IPS DF 4.7 (cell line): ENCODE measurements around the gene BCL2.

Experiments
- DNase-seq: peaks from one replicate; pipeline ENCODE4 v3.0.0-alpha.2; 2013; ENCODE audit warnings: low spot score; ENCODE audit errors: extremely low read depth

The BCL2 gene

DNA sequence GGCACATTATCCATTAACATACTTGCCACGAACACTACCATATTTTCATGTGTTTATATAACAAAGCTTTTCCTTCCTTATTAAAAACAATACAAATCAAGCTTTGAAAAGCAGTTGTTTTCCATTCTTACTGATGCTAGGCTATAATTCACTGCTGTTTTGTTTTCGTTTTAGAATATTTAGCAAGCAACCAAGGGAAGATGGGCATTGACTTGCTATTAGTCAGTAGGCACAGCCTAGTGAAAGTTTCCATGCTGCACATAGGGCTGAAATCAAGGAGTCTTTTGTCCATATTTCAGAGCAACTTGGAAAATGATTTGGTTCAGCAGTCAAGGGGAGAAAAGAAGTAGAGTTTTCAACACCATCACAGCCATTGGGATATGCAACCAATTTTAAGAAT, 31.3 kb downstream of the BCL2 start:
- no peak for DNase-seq

DNA sequence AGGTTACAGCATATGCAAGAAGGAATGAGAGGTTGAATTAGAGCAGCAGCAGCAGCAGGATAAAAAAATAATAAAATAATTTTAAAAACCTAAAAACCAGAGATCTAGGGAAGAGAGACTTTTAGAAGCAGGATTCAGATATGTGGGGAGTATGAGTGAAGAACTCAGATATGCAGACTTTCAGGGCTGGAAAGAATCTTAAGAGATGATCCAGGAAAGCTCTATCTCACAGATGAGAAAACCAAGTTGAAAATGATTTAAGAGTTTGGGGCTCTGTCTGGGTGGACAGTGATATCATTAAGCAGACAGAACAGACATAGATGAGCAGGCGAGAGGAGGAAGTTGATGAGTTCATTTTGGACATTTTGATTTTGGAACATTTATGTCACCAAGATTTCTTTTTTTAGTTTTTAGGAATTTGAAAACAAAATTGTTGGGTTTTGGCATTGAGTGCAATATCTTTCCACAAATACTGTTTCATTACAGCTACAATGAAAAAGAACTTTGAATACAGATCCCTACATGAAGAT, 31.8 kb downstream of the BCL2 start:
- DNase-seq, result no peak

DNA sequence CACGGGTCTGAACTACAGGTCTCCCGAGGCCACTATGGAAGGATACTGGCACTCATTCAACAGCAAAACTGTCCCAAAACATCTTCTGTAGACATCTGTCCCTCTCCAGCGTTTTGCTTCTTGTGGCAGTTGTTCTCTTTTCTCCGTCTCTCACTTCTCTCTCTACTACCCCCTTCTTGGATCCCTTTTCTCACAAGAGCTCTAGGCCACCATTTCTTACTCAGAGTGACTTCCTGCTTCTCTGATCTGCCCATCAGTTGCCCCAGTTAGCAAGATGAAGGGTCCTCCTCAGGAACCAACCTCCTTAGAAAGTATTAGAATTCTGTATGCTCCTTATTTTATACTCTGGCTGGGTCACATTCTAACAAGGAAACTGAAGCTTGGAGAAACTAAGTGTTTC, 32.6 kb downstream of the BCL2 start:
- no peak for DNase-seq

DNA sequence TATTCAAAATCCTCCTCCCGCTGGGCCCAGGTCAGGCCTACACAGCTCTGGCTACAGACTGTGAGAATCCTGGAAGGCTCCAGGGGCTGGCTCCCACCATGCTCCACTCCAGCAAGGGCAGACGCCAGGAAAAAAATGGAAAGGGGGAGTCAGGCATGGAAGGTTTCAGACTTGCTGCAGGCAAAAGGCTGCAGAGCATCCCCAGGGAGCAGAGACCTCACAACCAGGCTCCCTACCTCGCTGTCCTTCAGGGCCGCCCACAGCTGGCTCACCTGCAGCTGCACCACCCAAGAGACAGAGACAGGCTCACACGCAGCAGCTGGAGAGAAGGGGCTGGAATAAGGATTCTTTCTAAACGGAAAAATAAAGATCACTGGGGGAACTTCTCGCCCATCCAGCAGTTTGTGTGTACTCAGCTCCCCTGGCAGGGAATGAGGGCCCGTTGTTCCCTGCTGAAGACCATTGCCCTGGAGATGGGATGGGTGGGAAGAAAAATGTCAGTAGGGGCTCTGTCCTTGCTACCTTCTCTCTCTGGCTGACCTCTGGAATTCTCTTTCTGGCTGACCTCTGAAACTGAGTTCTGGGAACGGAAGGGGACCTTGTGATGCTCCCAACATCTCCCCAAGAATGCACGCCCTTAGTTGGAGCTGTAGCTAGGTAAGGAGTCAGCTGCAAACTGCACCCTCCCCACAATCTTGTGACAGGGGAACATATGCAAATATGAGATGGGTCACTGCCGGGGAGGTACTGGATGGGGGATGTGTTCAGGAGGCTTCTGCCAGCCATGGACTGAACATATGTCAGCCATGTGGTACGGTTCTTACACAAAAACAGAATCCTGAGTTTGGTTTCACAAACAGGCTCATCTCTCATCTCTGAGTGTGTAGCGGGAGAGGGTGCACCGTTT, 34.5 kb downstream of the BCL2 start:
- no peak for DNase-seq

DNA sequence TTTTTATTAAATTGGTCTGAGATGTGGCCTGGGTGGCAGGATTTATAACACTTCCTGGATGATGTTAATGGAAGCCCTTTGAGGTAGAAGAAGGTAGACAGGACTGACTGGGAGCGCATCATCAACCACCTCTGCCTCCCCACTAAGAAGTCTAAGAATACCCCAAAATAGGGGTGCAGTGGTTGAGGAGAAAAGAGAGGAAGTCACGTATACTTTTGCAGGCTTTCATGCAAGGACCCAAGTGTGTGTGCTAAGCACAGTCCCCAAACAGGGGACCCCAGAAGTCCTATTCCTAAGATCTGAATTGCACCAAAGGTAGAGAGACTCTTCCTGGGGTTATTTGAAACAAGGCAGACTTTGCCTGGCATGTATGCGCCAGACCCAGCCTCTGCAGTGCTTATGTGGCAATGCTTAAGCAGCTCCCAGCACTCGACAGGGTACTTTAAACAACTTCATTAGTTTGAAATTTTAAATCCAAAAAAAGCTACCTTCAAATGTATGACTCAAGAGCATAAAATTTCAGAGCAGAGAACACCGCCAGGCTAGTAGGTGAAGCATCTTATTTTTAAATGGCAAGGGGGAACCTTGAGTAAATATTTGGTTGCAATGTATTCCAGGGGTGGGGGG, 35.3 kb downstream of the BCL2 start:
- DNase-seq, result no peak

DNA sequence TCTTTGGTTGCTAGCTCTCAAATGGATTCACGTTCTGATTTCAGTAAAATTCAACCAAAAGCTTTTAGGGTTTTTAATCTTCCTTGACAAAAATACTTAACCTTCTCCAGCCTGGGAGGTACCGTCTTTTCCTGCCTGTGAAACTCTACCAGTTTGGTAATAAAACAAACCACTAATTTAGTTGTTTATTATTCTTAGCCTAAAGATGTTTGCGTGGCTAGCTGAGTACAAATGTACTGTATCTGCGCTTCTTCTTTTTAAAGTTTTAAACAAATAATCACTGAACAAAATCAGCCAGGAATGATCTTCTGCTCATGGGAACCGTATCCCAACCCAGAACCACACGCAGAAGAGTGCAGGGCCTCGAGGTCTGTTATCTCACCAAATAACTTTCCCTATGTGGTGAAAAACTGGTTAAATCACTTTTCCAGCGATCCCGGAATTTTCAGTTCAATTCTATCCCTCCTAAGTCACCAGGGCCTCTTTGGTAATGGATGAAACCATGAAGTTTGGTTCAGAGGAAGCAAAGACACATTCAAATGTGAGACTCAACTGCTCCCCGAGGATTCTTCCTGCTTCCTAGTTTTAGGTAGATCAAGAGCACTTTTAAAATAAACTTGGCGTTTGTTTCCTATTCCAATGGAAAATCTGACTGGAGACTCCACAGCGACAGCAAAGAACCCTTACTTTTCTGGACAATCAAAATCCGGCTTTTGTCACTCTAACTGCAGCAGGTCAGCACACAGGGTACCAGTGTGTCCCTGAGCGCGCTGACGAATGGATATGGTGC, 36.1 kb downstream of the BCL2 start:
- no peak for DNase-seq

DNA sequence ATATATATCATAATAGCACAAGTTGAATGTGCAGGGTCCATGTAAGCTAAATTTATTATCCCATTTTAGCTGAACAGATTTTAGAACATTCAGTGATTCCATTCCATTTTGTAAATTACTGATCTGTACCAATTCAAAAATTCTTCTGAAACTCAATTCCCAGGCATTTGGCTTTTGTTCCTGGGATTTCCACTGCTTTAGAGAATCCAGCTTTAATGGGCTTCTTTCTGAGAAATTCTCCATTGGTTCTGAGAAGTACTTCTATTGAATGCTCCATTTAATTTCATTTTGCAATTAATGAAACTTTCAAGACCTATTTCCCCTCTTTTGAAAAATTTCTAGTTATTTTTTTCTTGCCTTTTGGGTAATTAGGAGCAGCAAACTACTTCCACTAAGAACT, 36.8 kb downstream of the BCL2 start:
- no peak for DNase-seq

DNA sequence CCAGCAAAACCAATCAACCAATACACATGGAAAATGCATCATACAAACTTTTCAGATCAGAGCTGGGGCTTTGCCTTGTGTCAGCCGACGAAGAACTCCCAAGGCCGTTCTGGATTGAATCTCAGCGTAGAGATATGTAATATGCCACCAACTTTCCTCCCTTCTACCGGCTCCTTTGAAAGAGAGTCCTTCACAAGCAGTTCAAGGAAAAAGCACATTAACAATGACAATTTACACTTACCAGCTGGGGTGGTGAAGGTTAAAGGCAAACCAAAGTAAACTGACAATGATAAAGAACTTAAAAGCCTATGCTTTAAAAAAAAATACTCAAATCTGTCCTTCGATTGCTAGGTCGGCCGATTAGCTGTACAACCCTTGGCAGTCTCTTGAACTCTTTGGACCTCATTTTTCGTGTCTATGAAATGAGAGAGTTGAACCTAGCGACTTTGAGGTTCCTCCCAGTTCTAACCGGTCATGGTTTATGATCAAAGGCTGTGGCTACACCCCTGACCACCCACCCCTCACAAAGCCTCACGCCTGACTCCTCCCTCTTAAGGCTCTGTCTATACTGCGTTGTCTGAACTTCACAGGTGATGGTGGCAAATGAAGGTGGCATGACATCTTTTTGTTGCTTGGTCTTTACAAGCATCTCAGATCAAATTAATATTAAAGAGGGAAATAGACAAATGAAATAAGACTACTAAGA, 46.2 kb downstream of the BCL2 start:
- no peak for DNase-seq

DNA sequence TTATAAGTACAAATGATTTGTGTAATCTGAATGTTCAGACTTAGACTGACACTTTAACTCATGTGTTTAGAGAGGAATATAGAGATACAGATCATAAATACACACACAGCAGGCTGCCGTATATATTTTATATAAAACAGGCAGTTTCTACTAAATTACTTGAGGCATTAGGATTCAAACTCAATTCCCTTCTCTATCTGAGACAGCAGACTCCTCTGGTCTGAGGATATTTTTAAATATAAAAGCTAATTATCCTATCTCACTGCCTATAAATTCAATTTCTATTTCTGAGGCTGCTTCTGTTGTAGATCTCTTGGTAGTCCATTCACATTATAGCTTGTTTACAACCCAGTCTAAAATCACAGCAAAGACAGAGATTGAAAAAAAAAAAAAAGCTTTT, 46.9 kb downstream of the BCL2 start:
- no peak for DNase-seq

DNA sequence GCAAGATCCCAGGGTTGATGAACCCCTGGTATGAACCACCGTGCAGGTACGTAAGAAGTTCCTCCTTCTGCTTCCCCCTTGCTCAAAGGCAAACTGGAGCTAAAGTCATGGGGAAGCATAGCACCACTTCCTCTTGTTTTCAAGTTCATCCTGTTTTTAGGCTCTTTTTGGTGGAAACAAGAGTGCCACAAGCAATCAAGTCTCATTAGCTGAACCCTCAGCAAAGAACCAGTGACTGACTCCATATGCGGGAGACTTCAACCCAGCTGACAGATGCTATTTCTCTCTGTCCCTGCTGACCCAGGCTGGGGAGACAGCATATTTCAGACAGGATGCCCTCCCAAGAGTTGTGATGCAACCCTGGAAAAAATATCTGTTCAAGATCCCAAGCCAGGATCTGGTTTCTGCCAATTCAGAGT, 47.7 kb downstream of the BCL2 start:
- no peak for DNase-seq

DNA sequence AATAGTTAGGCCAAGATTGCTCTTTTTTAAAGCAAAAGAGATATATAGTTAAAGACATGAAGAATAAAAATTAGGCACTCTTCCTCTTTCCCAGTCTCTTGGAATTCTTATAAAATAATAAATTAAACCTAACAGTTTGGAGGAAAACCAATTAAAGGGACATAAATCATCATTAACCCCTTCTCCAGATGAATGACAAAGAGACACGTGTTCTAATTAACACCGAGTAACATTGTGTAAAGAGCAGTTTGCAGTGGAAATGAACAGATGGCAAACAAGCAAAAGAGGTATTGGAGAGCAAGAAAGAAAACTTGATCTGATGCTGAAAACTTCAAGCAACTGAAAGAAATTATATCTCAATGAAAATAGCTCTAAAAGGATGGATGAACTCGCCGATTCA, 48.4 kb downstream of the BCL2 start:
- DNase-seq, result no peak

DNA sequence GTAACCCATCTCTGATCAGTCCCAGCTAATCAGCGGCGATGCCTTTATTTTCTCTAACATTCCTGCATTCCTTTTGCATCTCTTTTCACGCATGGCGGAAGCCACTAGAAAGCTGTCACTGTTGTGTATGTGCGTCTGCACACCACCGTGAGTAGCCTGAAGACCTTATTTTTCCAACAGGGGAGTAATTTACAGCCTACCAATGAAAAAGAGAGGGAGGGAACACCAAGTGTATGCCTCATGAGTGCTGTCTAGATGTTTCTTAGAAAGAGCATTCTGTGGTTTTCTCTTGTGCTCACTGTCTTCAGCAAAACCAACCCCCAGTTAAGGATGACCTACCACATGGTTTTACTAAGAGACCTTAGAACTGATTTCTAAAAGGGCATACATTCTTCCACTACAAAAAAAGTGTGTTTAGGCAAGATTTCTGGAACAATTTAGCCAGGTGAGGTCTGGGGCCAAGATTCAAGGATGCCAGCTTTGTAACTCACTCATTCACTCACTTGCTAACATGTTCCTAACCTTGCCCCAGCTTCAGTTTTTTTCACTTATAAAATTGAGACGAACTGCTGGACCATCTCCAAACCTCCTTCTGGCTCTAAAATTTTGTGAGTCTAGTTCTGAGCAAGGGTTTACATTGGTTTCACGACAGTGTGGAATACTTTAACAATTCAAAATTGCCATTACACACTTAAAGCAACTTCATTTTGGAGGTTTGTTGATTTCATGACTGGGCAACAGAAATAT, 51.4 kb downstream of the BCL2 start:
- no peak for DNase-seq

DNA sequence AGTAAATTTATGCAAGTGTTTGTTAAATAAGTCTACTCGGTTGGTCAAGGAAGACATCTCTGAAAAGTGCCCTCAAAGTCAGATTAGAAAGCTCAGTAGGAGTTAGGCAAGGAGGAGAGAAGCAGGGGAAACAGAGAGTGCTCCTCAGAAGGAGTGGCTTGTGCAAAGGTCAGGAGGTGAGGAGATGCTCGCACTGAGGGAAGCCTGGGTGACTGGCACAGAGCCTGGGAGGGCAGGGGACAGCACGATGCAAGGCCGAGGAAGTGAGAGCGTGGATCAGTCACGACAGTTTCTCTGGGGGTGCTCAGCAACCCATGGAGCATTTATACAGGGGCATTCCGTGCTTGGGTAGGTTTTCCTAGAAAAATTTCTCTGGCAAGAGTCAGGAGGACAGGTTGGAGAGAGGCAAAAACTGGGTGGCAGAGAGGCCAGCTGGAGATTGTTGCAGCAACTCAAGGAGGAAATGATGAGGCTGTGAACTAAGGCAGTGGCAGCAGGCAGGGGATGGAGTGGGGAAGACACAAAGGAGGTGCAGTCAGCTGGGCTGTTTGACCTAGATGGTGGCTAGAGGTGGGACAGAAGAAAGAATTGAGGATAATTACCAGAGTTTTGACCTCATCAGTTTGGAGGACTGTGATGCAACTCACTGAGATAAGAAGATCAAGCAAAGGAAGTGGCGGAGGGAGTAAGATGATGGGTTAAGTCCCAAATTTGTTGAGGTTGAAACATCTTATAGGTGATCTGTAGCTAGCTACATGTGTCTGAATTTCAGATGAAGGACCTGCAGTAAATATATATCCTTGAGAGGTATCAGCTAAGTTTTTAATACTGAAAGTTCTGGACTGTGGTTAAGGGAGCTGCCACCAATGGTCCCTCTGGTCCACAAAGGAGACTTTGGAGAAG, 52.4 kb downstream of the BCL2 start:
- no peak for DNase-seq

DNA sequence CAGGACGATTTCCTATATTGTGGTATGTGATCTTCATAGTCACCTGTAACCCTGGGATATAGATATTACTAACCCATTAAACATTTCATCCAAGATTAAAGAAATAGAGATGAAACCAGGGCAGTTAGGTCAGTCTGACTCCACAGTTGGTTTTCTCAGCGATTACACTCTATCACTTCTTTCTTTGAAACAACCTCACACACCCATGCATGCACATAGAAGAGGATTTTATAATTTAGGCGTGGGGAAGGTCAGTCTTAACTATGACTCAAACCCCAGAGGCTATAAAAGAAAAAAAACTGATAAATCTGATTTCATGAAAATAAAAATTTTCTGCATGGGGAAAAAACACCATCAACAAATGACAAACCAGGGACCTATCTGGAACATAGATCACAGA, 54.2 kb downstream of the BCL2 start:
- DNase-seq, result no peak

DNA sequence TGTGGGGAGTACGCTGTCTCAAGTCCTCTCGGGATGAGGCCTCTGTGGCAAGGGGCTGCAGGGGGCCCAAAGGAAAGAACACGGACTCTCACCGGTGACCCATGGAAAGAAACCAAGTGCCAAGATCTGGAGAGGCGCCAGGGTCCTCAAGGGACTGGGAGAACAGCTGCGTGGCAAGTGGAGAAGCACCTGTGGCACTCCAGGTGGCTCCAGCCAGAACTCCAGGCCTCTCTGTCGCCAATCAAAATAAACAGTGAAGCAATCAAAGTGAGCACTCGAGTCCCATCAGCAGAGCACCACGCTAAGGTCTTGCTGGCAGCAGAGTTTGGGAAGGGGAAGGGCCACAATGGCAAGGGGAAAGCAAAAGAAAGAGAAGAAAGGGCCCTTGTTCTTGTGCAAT, 54.7 kb downstream of the BCL2 start:
- no peak for DNase-seq

DNA sequence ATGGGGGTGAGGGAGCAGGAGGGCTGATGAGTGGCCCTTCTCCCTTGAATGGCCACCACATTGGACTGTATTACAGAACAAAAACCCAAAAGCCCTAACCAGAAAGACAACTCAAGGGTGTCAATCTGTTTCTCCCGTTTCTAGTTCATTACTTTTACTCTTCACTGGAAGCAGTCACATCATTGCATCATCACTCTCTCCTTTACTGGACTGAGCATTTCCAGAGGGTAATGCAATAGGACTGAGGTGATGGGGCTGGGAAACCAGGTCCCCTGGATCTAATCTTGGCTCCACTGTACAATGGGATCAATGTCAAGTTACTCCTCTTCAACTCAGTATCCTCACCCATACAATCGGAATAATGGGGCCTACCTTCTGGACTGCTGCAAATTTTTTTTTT, 56.1 kb downstream of the BCL2 start:
- DNase-seq, result no peak

DNA sequence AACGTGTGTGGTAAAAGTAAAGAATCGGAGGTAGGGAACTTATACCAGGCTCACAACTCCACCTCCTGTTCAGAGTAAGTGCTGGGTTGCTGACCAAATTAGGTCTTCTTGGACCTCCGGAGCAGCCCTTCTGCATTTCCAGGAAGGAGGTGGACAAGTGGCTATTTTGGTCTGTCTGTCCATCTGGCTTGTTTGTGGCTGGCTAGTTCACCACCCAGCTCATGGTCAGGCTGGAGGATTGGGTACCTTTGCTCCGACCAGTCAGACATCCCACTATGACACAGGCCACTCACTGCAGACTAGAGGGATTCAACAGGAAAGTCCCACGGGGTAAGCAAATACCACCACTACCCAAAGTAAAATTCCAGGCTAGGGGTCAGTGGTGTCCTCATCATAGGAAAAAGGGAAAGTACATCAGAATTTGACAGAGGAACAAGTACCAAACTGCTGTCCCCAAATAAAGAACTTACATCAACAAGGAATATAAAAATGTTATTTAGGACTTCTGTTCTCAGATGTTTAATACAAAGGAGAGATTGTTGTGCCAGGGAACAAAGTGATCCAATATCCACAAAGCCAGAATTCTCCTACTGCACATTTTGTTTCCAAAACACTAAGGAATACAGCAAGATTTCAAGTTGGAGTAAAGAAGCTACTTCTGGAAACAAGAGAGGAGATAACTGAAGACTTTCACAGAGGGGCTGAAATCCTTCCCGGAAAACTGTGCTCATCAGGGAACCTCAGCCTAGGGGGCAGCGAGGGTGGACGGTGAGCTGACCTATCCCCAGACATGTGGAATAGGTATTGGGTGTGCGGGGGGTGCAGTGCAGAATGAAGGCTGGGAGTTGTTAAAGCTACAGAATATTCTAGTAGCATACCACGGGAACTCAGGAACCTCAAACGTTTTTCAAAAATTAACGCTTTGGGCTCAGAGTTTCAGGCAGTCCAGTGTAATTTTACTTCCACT, 56.9 kb downstream of the BCL2 start:
- no peak for DNase-seq

DNA sequence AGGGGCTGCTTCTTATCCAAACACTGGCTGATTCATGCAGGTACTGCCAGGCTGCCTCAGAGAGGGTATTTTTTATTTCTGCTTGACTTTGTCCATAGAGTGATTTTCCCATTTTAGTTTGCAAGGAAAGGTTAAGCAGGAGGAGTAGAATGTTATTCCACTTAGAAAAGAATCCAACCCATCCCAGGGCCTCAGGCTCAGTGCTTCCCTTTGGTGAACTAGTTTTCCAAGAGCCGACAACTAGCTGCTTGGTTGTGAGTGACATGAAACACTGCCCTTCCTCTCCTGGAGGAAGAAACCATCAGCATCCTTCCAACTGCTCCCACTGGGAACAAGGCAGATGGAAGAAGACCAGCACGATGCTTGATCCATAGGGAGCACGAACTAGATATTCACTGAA, 58.5 kb downstream of the BCL2 start:
- DNase-seq, result no peak

DNA sequence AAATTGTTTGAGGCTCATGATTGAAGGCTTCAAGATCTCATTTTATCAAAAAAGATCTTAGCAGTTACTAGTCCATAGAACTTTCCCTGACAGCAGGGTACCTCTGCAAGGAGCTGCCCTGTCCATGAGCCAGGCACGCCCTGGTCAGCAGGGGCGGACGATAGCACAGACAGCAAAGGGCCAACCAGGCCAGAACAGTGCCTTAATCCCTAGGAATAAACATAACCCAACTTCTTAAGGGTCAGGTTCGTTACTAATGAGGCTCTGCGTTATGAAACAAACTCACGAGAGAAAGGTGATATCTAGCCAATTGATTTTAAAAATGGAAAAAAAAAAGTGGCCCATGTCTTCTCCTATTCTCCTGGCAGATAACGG, 59.2 kb downstream of the BCL2 start:
- no peak for DNase-seq
